Neural progenitor cell (in vitro differentiated cells): ENCODE data around the gene SLC11A1. TPM values are rescaled to one million over a fixed set of nuclear protein-coding genes. Genes with fewer than 3 reads are reported as not detected.
A peak's percentile ranks its signal among the peaks of the same experiment; 100 is the strongest.

Source experiments
- DNase-seq: peaks from one replicate; pipeline ENCODE4 v3.0.0-alpha.2; 2016; ENCODE audit warnings: low spot score
- H2AFZ ChIP-seq: fragments of 200-600 bp; sonication (generic); replicated peaks from 2 replicates; pipeline ENCODE4 v1.6.1; 2016; ENCODE audit warnings: antibody characterized with exemption
- H3F3A ChIP-seq: fragments of 200-600 bp; sonication (generic); 2 replicates; pipeline ENCODE4 v1.6.1; 2016; ENCODE audit warnings: antibody characterized with exemption, low read depth
- H3K27ac ChIP-seq: fragments of 200-600 bp; sonication (generic); 2 replicates; pipeline ENCODE4 v1.5.1; 2016; ENCODE audit warnings: mild to moderate bottlenecking
- H3K27me3 ChIP-seq: fragments of 200-600 bp; sonication (generic); 2 replicates; pipeline ENCODE4 v1.6.1; 2016; ENCODE audit warnings: mild to moderate bottlenecking, moderate library complexity
- H3K36me3 ChIP-seq: fragments of 200-600 bp; sonication (generic); 2 replicates; pipeline ENCODE4 v1.5.1; 2016
- H3K4me1 ChIP-seq: fragments of 200-600 bp; sonication (generic); 2 replicates; pipeline ENCODE4 v1.6.1; 2016; ENCODE audit warnings: mixed run types
- H3K4me2 ChIP-seq: fragments of 200-600 bp; sonication (generic); 2 replicates; pipeline ENCODE4 v1.6.1; 2016
- H3K4me3 ChIP-seq: fragments of 200-600 bp; sonication (generic); 2 replicates; pipeline ENCODE4 v1.5.1; 2016
- H3K79me2 ChIP-seq: fragments of 200-600 bp; sonication (generic); 2 replicates; pipeline ENCODE4 v1.6.1; 2016; ENCODE audit warnings: low read depth
- H3K9ac ChIP-seq: fragments of 200-600 bp; sonication (generic); 2 replicates; pipeline ENCODE4 v1.6.1; 2016
- H3K9me3 ChIP-seq: fragments of 200-600 bp; sonication (generic); 2 replicates; pipeline ENCODE4 v1.5.1; 2016; ENCODE audit warnings: low read depth
- H4K20me1 ChIP-seq: fragments of 200-600 bp; sonication (generic); 2 replicates; pipeline ENCODE4 v1.6.1; 2016; ENCODE audit warnings: low read depth
- H3K27ac Mint-ChIP-seq: 3 replicates; pipeline ENCODE4 v1.8.0; 2021; ENCODE audit warnings: mixed read lengths
- H3K27me3 Mint-ChIP-seq: 2 replicates; pipeline ENCODE4 v1.8.0; 2022; ENCODE audit warnings: low read depth, mild to moderate bottlenecking, inconsistent platforms, moderate library complexity, mixed read lengths; ENCODE audit not compliant: insufficient read depth
- H3K36me3 Mint-ChIP-seq: 3 replicates; pipeline ENCODE4 v1.8.0; 2021; ENCODE audit warnings: mixed read lengths
- H3K4me1 Mint-ChIP-seq: 3 replicates; pipeline ENCODE4 v1.8.0; 2021; ENCODE audit warnings: mixed read lengths
- H3K4me3 Mint-ChIP-seq: 3 replicates; pipeline ENCODE4 v1.8.0; 2021; ENCODE audit warnings: mild to moderate bottlenecking, moderate library complexity, mixed read lengths
- H3K9me3 Mint-ChIP-seq: 3 replicates; pipeline ENCODE4 v1.8.0; 2020; ENCODE audit warnings: mixed read lengths
- EZH2 ChIP-seq: fragments of 200-600 bp; sonication (generic); IDR thresholded peaks from 2 replicates; pipeline ENCODE4 v1.6.1; 2017; ENCODE audit warnings: antibody characterized with exemption, mild to moderate bottlenecking, moderate library complexity
- EZH2phosphoT487 ChIP-seq: fragments of 200-600 bp; sonication (generic); IDR thresholded peaks from 2 replicates; pipeline ENCODE4 v1.6.1; 2017; ENCODE audit warnings: antibody characterized with exemption
- microRNA counts: library from miRNA; unstranded; fragments of <30 nt; microRNA quantifications from one replicate; lab custom pipeline; 2016
- microRNA-seq: library from miRNA; unstranded; fragments of <30 nt; microRNA quantifications from one replicate; pipeline ENCODE4, GENCODE V29; 2016
- small RNA-seq: library from RNA; depleted of rRNA; stranded (forward); fragments of <200 nt; gene quantifications from one replicate; pipeline ENCODE3, GENCODE V24; 2015
- total RNA-seq: library from RNA; depleted of rRNA; stranded (reverse); fragments of >200 nt; gene quantifications from 2 replicates; pipeline ENCODE4 v1.2.3, GENCODE V29; 2015; ENCODE audit warnings: low replicate concordance
- TF ChIP-seq, protein P1 (sequence below): fragments of 200-600 bp; sonication (generic); IDR thresholded peaks from 2 replicates; pipeline ENCODE4 v1.5.1; 2017; ENCODE audit warnings: antibody characterized with exemption, mild to moderate bottlenecking

SLC11A1 gene
- total RNA-seq, 1 donor from 2014 or later: not detected

DNA sequence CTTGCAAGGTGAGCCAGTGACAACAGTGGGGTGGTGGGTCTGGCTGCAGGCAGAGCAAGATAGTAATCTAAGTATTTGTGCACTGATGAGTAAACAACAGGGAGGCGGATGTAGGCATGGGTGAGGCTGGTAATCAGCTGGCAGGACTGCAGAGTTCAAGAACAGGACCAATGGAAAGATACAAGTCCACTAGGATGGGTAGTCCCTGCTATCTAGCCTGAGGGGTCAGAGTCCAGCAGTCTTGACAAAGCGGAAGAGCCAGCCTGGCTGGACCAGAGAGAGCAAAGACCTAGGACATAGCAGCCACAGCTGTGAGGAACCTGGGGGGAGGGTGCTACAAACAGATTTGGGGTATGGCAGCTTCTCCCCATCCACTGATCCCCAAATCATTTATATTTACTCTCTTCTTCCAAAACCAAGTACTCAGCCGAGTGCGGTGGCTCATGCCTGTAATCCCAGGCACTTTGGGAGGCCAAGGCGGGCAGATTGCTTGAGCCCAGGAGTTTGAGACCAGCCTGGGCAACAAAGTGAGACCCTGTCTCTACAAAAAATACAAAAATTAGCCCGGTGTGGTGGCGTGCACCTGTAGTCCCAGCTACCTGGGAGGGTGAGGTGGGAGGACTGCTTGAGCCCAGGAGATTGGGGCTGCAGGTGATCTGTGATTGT lies 62.8 kb downstream of the SLC11A1 start:
- H3K27ac Mint-ChIP-seq: peak overlapping the region; percentile 42
- TF ChIP-seq EZH2phosphoT487 (no peak), EZH2 (no peak)
- TF ChIP-seq, protein P1, sequence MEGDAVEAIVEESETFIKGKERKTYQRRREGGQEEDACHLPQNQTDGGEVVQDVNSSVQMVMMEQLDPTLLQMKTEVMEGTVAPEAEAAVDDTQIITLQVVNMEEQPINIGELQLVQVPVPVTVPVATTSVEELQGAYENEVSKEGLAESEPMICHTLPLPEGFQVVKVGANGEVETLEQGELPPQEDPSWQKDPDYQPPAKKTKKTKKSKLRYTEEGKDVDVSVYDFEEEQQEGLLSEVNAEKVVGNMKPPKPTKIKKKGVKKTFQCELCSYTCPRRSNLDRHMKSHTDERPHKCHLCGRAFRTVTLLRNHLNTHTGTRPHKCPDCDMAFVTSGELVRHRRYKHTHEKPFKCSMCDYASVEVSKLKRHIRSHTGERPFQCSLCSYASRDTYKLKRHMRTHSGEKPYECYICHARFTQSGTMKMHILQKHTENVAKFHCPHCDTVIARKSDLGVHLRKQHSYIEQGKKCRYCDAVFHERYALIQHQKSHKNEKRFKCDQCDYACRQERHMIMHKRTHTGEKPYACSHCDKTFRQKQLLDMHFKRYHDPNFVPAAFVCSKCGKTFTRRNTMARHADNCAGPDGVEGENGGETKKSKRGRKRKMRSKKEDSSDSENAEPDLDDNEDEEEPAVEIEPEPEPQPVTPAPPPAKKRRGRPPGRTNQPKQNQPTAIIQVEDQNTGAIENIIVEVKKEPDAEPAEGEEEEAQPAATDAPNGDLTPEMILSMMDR: no peak

DNA sequence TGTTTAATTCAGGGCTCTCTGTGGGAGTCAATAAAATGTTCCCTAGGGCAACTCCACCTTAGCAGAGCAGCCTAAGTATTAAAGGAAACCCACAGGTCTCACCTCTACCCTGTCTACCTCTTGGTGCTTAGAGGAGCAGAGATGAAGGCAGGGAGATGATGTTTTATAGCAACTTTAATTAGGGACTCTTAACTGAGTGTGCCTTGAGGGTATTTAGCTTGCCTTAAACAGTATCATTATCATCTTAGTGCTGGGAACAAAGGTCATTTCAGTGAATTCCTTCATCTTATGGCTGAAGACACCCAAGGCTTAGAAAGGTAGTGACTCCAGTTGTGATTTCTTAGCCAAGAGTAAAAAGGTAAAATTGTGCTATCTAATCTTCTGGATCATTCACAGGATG lies 63.5 kb downstream of the SLC11A1 start:
- H4K20me1 ChIP-seq: no peaks in the 10 kb centered on the region
- no peak overlapping the region for H3K27ac Mint-ChIP-seq
- H3K4me1 Mint-ChIP-seq: no peaks in the 10 kb centered on the region
- no peak for DNase-seq
- TF ChIP-seq EZH2phosphoT487 (no peak), EZH2 (no peak)
- TF ChIP-seq, protein P1: no peak
- H3K9me3 Mint-ChIP-seq: no peaks in the 10 kb centered on the region
- H3K4me3 Mint-ChIP-seq: no peak overlapping the region
- H3K36me3 ChIP-seq: no peaks in the 10 kb centered on the region
- H3K4me2 ChIP-seq: no peak overlapping the region
- H3K9ac ChIP-seq: no peak overlapping the region
- H3K79me2 ChIP-seq: no peaks in the 10 kb centered on the region
- H3K36me3 Mint-ChIP-seq: peaks cover 7% of the 10 kb centered on the region
- no peak overlapping the region for H3K27ac ChIP-seq
- no peak overlapping the region for H3K4me3 ChIP-seq
- H3K27me3 ChIP-seq: no peaks in the 10 kb centered on the region
- H3K4me1 ChIP-seq: no peaks in the 10 kb centered on the region
- no peaks in the 10 kb centered on the region for H3K9me3 ChIP-seq
- no peak overlapping the region for H2AFZ ChIP-seq
- H3K27me3 Mint-ChIP-seq: no peaks in the 10 kb centered on the region
- no peaks in the 10 kb centered on the region for H3F3A ChIP-seq

More for the DNA sequence above, 62.8 kb downstream of the SLC11A1 start:
- Mint-ChIP-seq H3K27me3 (no peaks in the 10 kb centered on the region), H3K9me3 (no peaks in the 10 kb centered on the region), H3K4me3 (no peak overlapping the region), H3K36me3 (peaks cover 7% of the 10 kb centered on the region), H3K4me1 (no peaks in the 10 kb centered on the region)
- H2AFZ ChIP-seq: no peak overlapping the region
- H3K27ac ChIP-seq: no peak overlapping the region
- H3K4me2 ChIP-seq: no peak overlapping the region
- DNase-seq: no peak
- no peak overlapping the region for H3K4me3 ChIP-seq
- H4K20me1 ChIP-seq: no peaks in the 10 kb centered on the region
- H3K79me2 ChIP-seq: no peaks in the 10 kb centered on the region
- H3K9me3 ChIP-seq: no peaks in the 10 kb centered on the region
- no peaks in the 10 kb centered on the region for H3F3A ChIP-seq
- H3K36me3 ChIP-seq: no peaks in the 10 kb centered on the region
- no peak overlapping the region for H3K9ac ChIP-seq
- no peaks in the 10 kb centered on the region for H3K27me3 ChIP-seq
- H3K4me1 ChIP-seq: no peaks in the 10 kb centered on the region

MicroRNA genes within 50 kb of the gene (microRNA counts, 767-probe panel; counts per million panel counts)
- 3,765 counts per million, percentile 90 among the panel's probes with 10 or more counts for microRNA hsa-miR-26b-5p (lab: Ali Mortazavi, UCI)

Small RNAs within 50 kb of the gene (microRNA-seq; reads per million reads assigned to microRNA genes)
- gene MIR26B (3,998 reads per million, percentile 98 among the genes with 10 or more reads in this experiment), gene MIR6810 (not detected)

Small RNAs within 50 kb of the gene (small RNA-seq; reads per million reads assigned to genes)
- gene MIR26B (15.0 reads per million, percentile 96 among the genes with 10 or more reads in this experiment), gene MIR6810 (not detected)

Other genes starting within 250 kb of the SLC11A1 start
- gene CXCR1, start 215.3 kb upstream of the SLC11A1 start, total RNA-seq: not detected in 2 replicates
- gene ARPC2, start 165.1 kb upstream of the SLC11A1 start, total RNA-seq: 151 and 155 TPM in 2 replicates
- 0.09 TPM in 1 of 2 replicates, not detected in the other for gene GPBAR1, start 121.3 kb upstream of the SLC11A1 start, total RNA-seq
- gene AAMP, start 112.1 kb upstream of the SLC11A1 start, total RNA-seq: 90.4 and 151 TPM in 2 replicates
- 13.5 and 31.1 TPM in 2 replicates for gene PNKD, start 111.8 kb upstream of the SLC11A1 start, total RNA-seq
- gene TMBIM1, start 89.8 kb upstream of the SLC11A1 start, total RNA-seq: 11.1 and 14.1 TPM in 2 replicates
- 3.1 and 6.2 TPM in 2 replicates for gene CATIP, start 25.4 kb upstream of the SLC11A1 start, total RNA-seq
- gene CTDSP1, start 17.6 kb downstream of the SLC11A1 start, total RNA-seq: 31.3 and 70.5 TPM in 2 replicates
- 0.22 TPM in 1 of 2 replicates, not detected in the other for gene VIL1, start 36.9 kb downstream of the SLC11A1 start, total RNA-seq
- gene USP37, start 186.1 kb downstream of the SLC11A1 start, total RNA-seq: 21.0 and 35.1 TPM in 2 replicates
- gene CNOT9, start 186.6 kb downstream of the SLC11A1 start, total RNA-seq: 85.0 and 87.1 TPM in 2 replicates
- 0.12 and 1.1 TPM in 2 replicates for gene PLCD4, start 225.6 kb downstream of the SLC11A1 start, total RNA-seq